Mucosa of descending colon (tissue), 3 donors: Measurements from ENCODE around the gene MYBPC2. TPM values are rescaled to one million over a fixed set of nuclear protein-coding genes. Genes with fewer than 3 reads are reported as not detected.
"Not testable (repeated sequence)": the region's sequence is repeated elsewhere in the genome, so short reads cannot be mapped to it uniquely, and the experiment has no call there.

ENCODE experiments used
- ATAC-seq: fragments of 200-7000 bp; cut with Tn5 transposase; one replicate; pipeline ENCODE4 v1.9.1; 2020; ENCODE audit warnings: mild to moderate bottlenecking, moderate library complexity
- DNase-seq, 3 donors: peaks; one replicate each; pipeline ENCODE4 v3.0.0-alpha.2; 2020
- H3K36me3 ChIP-seq: fragments of 200-600 bp; one replicate; pipeline ENCODE4 v1.8.0; 2021; ENCODE audit warnings: low read depth, mild to moderate bottlenecking
- H3K4me1 ChIP-seq: fragments of 200-600 bp; one replicate; pipeline ENCODE4 v1.8.0; 2021; ENCODE audit warnings: low read depth, mild to moderate bottlenecking
- H3K4me3 ChIP-seq: fragments of 200-600 bp; one replicate; pipeline ENCODE4 v1.8.0; 2021; ENCODE audit warnings: mild to moderate bottlenecking
- H3K9me3 ChIP-seq: fragments of 200-600 bp; one replicate; pipeline ENCODE4 v1.8.0; 2021; ENCODE audit warnings: mild to moderate bottlenecking
- intact Hi-C, 2 donors: fragments of 100-400 bp; cut with DNase I in 1 of 2; cut with micrococcal nuclease in 1 of 2; formaldehyde crosslinking; loops; one replicate each; pipeline versions ENCODE4 v1.11.0 to v1.11.1; 2022; cut with DNase I, micrococcal nuclease
- total RNA-seq, 3 donors: library from RNA; stranded (reverse); fragmentation: NEBNext Ultra II Directional in 2 of 3; extraction: Animal tissue kit (Norgen Biotek cat#: 25700) in 2 of 3; gene quantifications; one replicate each; pipeline versions ENCODE4 v1.2.1 to v1.2.4, GENCODE V29; 2021 to 2023
- TF ChIP-seq, protein P1 (sequence below): fragments of 200-600 bp; IDR thresholded peaks from one replicate; pipeline ENCODE4 v1.8.0; 2022; ENCODE audit warnings: antibody characterized with exemption, mild to moderate bottlenecking
- donor health status: DM: no; HTN: no; CAD: no; lungs with moderate emphysema.
- donor health status: DM: no; HTN: no; CAD: no.
- donor health status: DM: no; HTN: yes; CAD: no.

The MYBPC2 gene
- total RNA-seq, 3 donors from 2014 or later: 0.10 to 0.14 TPM; not detected in 1

DNA sequence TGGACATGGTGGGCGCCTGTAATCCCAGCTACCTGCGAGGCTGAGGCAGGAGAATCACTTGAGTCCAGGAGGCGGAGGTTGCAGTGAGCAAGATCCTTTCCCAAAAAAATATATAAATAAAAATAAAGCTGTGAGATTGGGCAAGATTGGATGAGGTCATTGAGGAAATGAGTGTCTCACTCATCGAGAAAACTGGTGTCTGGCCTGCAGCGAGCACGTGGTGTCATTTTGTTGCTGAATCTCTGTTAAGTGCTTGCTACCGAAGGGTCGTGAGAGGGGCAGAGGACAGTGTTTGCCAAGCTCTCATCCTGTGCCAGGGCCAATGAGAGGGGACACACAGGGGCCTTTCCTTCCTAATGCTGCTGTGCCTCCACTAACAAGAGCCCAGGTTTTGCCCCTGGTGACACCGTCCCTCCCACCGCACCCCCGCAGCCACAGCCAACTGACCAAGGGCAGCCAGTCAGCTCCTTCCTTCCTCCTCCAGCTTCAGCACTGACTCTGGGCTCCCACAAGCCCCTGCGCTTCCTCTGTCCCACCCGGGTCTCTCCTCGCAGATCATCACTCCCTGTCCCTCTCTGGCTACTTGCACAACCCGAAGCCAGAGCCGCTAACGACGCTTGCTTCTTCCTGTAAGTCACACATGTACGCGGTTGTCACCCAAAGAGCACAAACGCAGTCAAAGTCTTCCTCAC is 45.4 kb upstream of the MYBPC2 start:
- Histone ChIP-seq H3K4me3 (no peak overlapping the region), H3K36me3 (peaks cover 3% of the 10 kb centered on the region), H3K9me3 (no peaks in the 10 kb centered on the region), H3K4me1 (peaks cover 8% of the 10 kb centered on the region)
- DNase-seq: no peak
- intact Hi-C loops: no loop called here
- TF ChIP-seq, protein P1, sequence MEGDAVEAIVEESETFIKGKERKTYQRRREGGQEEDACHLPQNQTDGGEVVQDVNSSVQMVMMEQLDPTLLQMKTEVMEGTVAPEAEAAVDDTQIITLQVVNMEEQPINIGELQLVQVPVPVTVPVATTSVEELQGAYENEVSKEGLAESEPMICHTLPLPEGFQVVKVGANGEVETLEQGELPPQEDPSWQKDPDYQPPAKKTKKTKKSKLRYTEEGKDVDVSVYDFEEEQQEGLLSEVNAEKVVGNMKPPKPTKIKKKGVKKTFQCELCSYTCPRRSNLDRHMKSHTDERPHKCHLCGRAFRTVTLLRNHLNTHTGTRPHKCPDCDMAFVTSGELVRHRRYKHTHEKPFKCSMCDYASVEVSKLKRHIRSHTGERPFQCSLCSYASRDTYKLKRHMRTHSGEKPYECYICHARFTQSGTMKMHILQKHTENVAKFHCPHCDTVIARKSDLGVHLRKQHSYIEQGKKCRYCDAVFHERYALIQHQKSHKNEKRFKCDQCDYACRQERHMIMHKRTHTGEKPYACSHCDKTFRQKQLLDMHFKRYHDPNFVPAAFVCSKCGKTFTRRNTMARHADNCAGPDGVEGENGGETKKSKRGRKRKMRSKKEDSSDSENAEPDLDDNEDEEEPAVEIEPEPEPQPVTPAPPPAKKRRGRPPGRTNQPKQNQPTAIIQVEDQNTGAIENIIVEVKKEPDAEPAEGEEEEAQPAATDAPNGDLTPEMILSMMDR: no peak
- ATAC-seq: no peak

- DNase-seq: no peak
- Histone ChIP-seq H3K36me3 (peaks cover 3% of the 10 kb centered on the region), H3K4me1 (peaks cover 8% of the 10 kb centered on the region), H3K9me3 (no peaks in the 10 kb centered on the region), H3K4me3 (no peak overlapping the region)
- no peak for ATAC-seq
- TF ChIP-seq, protein P1: no peak
- intact Hi-C loops: no loop called here
Measured at GRCh38 chr19:50387868-50388245, 44.8 kb upstream of the MYBPC2 start.

DNA sequence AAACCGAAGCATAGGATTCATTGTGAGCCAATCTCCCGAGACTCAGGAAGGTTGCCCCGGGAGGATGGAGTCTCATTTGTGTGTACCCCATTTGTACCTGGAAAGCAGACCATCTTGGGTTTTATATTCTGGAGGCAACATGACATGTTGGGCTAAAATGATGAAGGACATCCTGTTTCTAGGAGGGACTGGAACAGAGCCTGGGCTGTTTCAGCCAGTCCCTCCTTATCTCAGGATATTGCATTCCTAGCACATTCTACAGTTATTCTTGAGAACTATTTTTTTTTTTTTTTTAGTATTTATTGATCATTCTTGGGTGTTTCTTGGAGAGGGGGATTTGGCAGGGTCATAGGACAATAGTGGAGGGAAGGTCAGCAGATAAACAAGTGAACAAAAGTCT is 42.4 kb upstream of the MYBPC2 start:
- DNase-seq, ATAC-seq, H3K9me3 ChIP-seq, H3K36me3 ChIP-seq, H3K4me3 ChIP-seq, H3K4me1 ChIP-seq, intact Hi-C loops: not testable (repeated sequence)

DNA sequence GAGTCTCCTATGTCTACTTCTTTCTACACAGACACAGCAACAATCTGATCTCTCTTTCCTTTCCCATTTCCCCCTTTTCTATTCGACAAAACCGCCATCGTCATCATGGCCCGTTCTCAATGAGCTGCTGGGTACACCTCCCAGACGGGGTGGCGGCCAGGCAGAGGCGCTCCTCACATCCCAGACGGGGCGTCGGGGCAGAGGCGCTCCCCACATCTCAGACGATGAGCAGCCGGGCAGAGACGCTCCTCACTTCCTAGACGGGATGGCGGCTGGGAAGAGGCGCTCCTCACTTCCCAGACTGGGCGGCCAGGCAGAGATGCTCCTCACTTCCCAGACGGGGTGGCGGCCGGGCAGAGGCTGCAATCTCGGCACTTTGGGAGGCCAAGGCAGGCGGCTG is 41.7 kb upstream of the MYBPC2 start:
- ATAC-seq, H3K4me3 ChIP-seq, H3K4me1 ChIP-seq, H3K36me3 ChIP-seq, intact Hi-C loops, H3K9me3 ChIP-seq, DNase-seq: not testable (repeated sequence)

- intact Hi-C loops: no loop called here
- H3K4me1 ChIP-seq: no peaks in the 10 kb centered on the region
- no peaks in the 10 kb centered on the region for H3K36me3 ChIP-seq
- TF ChIP-seq, protein P1: no peak
- no peak for ATAC-seq
- H3K9me3 ChIP-seq: no peaks in the 10 kb centered on the region
- DNase-seq: no peak
- H3K4me3 ChIP-seq: no peak overlapping the region
Measured at GRCh38 chr19:50392759-50393158, 39.9 kb upstream of the MYBPC2 start.

GRCh38 chr19:50393589-50393988 is 39.1 kb upstream of the MYBPC2 start:
- H3K4me3 ChIP-seq: no peak overlapping the region
- ATAC-seq (no peak), DNase-seq (no peak)
- no peaks in the 10 kb centered on the region for H3K9me3 ChIP-seq
- no peaks in the 10 kb centered on the region for H3K4me1 ChIP-seq
- H3K36me3 ChIP-seq: no peaks in the 10 kb centered on the region
- intact Hi-C loops: no loop called here
- TF ChIP-seq, protein P1: no peak

- H3K4me3 ChIP-seq: no peak overlapping the region
- no peaks in the 10 kb centered on the region for H3K4me1 ChIP-seq
- no peaks in the 10 kb centered on the region for H3K9me3 ChIP-seq
- DNase-seq (no peak), ATAC-seq (peak; percentile 32)
- TF ChIP-seq, protein P1: no peak
- intact Hi-C loops: no loop called here
- H3K36me3 ChIP-seq: no peaks in the 10 kb centered on the region
Measured at GRCh38 chr19:50394017-50394416, 38.7 kb upstream of the MYBPC2 start.
